ENCODE data around the gene LHX6.

GRCh38 chr9:122204491-122204890 is 24.3 kb downstream of the LHX6 start:
- TF ChIP-seq POLR2A (IDR thresholded peaks at IDR 0.05) (no peak), CTCF (IDR thresholded peaks at IDR 0.05) (no peak)
